Measurements from ENCODE around the gene AHCYL1. TPM values are rescaled to one million over a fixed set of nuclear protein-coding genes. Genes with fewer than 3 reads are reported as not detected.

Gene AHCYL1
- total RNA-seq, 1 experiment from 2014 or later, result 147 TPM

- no peak overlapping the region for H3K27ac ChIP-seq
- BruUV-seq (replicated peaks), result no TSS peak
- H3K4me3 ChIP-seq, result no peak overlapping the region; the same call in 1 of the 2 replicates
- no peaks in the 10 kb centered on the region for H3K9me2 ChIP-seq (ENCODE audit: insufficient read depth)
- H4K20me1 ChIP-seq (ENCODE audit: insufficient read depth), result peaks cover 13% of the 10 kb centered on the region; the same call in 1 of the 2 replicates
- no peak for DNase-seq
- peaks cover 59% of the 10 kb centered on the region for H3K36me3 ChIP-seq (ENCODE audit: low read depth)
- intact Hi-C loops (cut with micrococcal nuclease; ENCODE audit: unreplicated experiment), result no loop called here
- ChIA-PET POLR2A (ENCODE audit: unreplicated experiment) (no interaction called here), CTCF (interaction anchor here (0.5 to 0.7 kb wide), 2 partner anchors 328 to 367 kb away, joined by 4 to 13 read pairs; no protein-coding TSS in a partner anchor)
- H3K79me2 ChIP-seq (ENCODE audit: low read depth), result peaks cover 84% of the 10 kb centered on the region
- no peaks in the 10 kb centered on the region for H3K9me3 ChIP-seq (ENCODE audit: insufficient read depth, low read depth)
- peaks cover 71% of the 10 kb centered on the region for H3F3A ChIP-seq (ENCODE audit: insufficient read depth, low read depth)
- H3K4me1 ChIP-seq (replicated peaks; ENCODE audit: insufficient read depth), result peaks cover 51% of the 10 kb centered on the region
- TF ChIP-seq CTCF (conservative IDR thresholded peaks at IDR 0.05), result no peak
- no peak for TF ChIP-seq EZH2 (IDR thresholded peaks at IDR 0.05; ENCODE audit: low read depth)
- no peaks in the 10 kb centered on the region for H3K27me3 ChIP-seq (ENCODE audit: insufficient read depth, low read depth)
- no peak overlapping the region for H2AFZ ChIP-seq
- peak overlapping the region; percentile 97 for H3K4me2 ChIP-seq
Measured at GRCh38 chr1:110007046-110007830, 22.7 kb downstream of the AHCYL1 start.

- Histone ChIP-seq H3K27ac (0 out of 2 replicates have a peak overlapping the region, but pooled peaks have one; percentile 14), H3F3A (ENCODE audit: insufficient read depth, low read depth) (peaks cover 61% of the 10 kb centered on the region), H3K9me2 (ENCODE audit: insufficient read depth) (no peaks in the 10 kb centered on the region), H3K4me3 (no peak overlapping the region), H3K27me3 (ENCODE audit: insufficient read depth, low read depth) (no peaks in the 10 kb centered on the region), H2AFZ (no peak overlapping the region), H4K20me1 (ENCODE audit: insufficient read depth) (peaks cover 13% of the 10 kb centered on the region; the same call in 1 of the 2 replicates), H3K79me2 (ENCODE audit: low read depth) (peaks cover 78% of the 10 kb centered on the region), H3K36me3 (ENCODE audit: low read depth) (peaks cover 74% of the 10 kb centered on the region), H3K9me3 (ENCODE audit: insufficient read depth, low read depth) (no peaks in the 10 kb centered on the region), H3K4me1 (replicated peaks; ENCODE audit: insufficient read depth) (peaks cover 35% of the 10 kb centered on the region), H3K4me2 (no peak overlapping the region)
- ChIA-PET POLR2A (ENCODE audit: unreplicated experiment) (no interaction called here), CTCF (interaction anchor here (0.5 kb wide), 1 partner anchor 25 kb away, joined by 3 read pairs; the partner anchor contains the start of gene AHCYL1)
- TF ChIP-seq CTCF (conservative IDR thresholded peaks at IDR 0.05) (no peak), EZH2 (IDR thresholded peaks at IDR 0.05; ENCODE audit: low read depth) (no peak)
- intact Hi-C loops (cut with micrococcal nuclease; ENCODE audit: unreplicated experiment), result no loop called here
- DNase-seq, result no peak
- no TSS peak for BruUV-seq (replicated peaks)
Measured at GRCh38 chr1:110008971-110009565, 24.5 kb downstream of the AHCYL1 start.

- no TSS peak for BruUV-seq (replicated peaks)
- peaks cover 13% of the 10 kb centered on the region; the same call in 1 of the 2 replicates for H4K20me1 ChIP-seq (ENCODE audit: insufficient read depth)
- H3K79me2 ChIP-seq (ENCODE audit: low read depth), result peaks cover 54% of the 10 kb centered on the region
- no peak for TF ChIP-seq EZH2 (IDR thresholded peaks at IDR 0.05; ENCODE audit: low read depth)
- peak; percentile 82 for TF ChIP-seq CTCF (conservative IDR thresholded peaks at IDR 0.05)
- no peak overlapping the region for H3K27ac ChIP-seq
- H3K4me2 ChIP-seq, result no peak overlapping the region
- intact Hi-C loops (cut with micrococcal nuclease; ENCODE audit: unreplicated experiment), result loop anchor here (1.0 to 5.0 kb wide), 2 partner anchors 27 to 369 kb away; partner anchors contain the start of gene AHCYL1
- no peaks in the 10 kb centered on the region for H3K9me3 ChIP-seq (ENCODE audit: insufficient read depth, low read depth)
- H3K4me1 ChIP-seq (replicated peaks; ENCODE audit: insufficient read depth), result peaks cover 11% of the 10 kb centered on the region
- peaks cover 81% of the 10 kb centered on the region for H3K36me3 ChIP-seq (ENCODE audit: low read depth)
- H3K4me3 ChIP-seq, result no peak overlapping the region
- peaks cover 63% of the 10 kb centered on the region for H3F3A ChIP-seq (ENCODE audit: insufficient read depth, low read depth)
- no peak overlapping the region for H2AFZ ChIP-seq
- H3K9me2 ChIP-seq (ENCODE audit: insufficient read depth), result no peaks in the 10 kb centered on the region
- no peaks in the 10 kb centered on the region for H3K27me3 ChIP-seq (ENCODE audit: insufficient read depth, low read depth)
- POLR2A ChIA-PET (ENCODE audit: unreplicated experiment), result no interaction called here
- CTCF ChIA-PET, result interaction anchor here (0.7 to 1.9 kb wide), 5 partner anchors 23 to 234 kb away, joined by 3 to 9 read pairs (median 3); partner anchors contain the start of gene AHCYL1
- peak; percentile 27 to 59 for DNase-seq
Measured at GRCh38 chr1:110011527-110012041, 27.0 kb downstream of the AHCYL1 start.
